Liver (tissue), 3 donors: ENCODE measurements around the gene MYO9A.

ENCODE experiments used
- ATF3 ChIP-seq: IDR thresholded peaks from 2 replicates; pipeline ENCODE4 v1.6.1; 2016; ENCODE audit warnings: antibody characterized with exemption
- CTCF ChIP-seq: fragments of 150-350 bp; IDR thresholded peaks from 2 replicates; pipeline ENCODE4 v1.5.1; 2017; ENCODE audit warnings: improper control_type of control experiment, low read depth, low read length; ENCODE audit not compliant: missing input control
- EGR1 ChIP-seq, 2 donors: IDR thresholded peaks; 2 replicates each; pipeline ENCODE4 v1.6.1; 2016 to 2018; ENCODE audit warnings: antibody characterized with exemption in 2 of 2, low read depth in 2 of 2
- FOXA1 ChIP-seq: IDR thresholded peaks from 2 replicates; pipeline ENCODE4 v1.6.1; 2016; ENCODE audit warnings: antibody characterized with exemption
- HNF4A ChIP-seq, 2 donors: conservative IDR thresholded peaks; 2 replicates each; pipeline ENCODE4 v1.6.1; 2016; ENCODE audit warnings: antibody characterized with exemption in 2 of 2, mild to moderate bottlenecking in 2 of 2
- JUND ChIP-seq, 2 donors: IDR thresholded peaks; 2 replicates each; pipeline ENCODE4 v1.6.1; 2016; ENCODE audit warnings: antibody characterized with exemption in 2 of 2
- MAX ChIP-seq: IDR thresholded peaks from 2 replicates; pipeline ENCODE4 v1.6.1; 2016; ENCODE audit warnings: antibody characterized with exemption
- RAD21 ChIP-seq, 2 donors: IDR thresholded peaks; 2 replicates each; pipeline ENCODE4 v1.6.1; 2016; ENCODE audit warnings: antibody characterized with exemption in 2 of 2, mild to moderate bottlenecking in 2 of 2
- REST ChIP-seq: IDR thresholded peaks from 2 replicates; pipeline ENCODE4 v1.6.1; 2016; ENCODE audit warnings: antibody characterized with exemption, mild to moderate bottlenecking
- SP1 ChIP-seq: IDR thresholded peaks from 2 replicates; pipeline ENCODE4 v1.6.1; 2018; ENCODE audit warnings: antibody characterized with exemption, mild to moderate bottlenecking
- TAF1 ChIP-seq: conservative IDR thresholded peaks from 2 replicates; pipeline ENCODE4 v1.6.1; 2016; ENCODE audit warnings: antibody characterized with exemption, mild to moderate bottlenecking
- YY1 ChIP-seq: IDR thresholded peaks from 2 replicates; pipeline ENCODE4 v1.6.1; 2016; ENCODE audit warnings: antibody characterized with exemption, mild to moderate bottlenecking
- donor health status: healthy.
- donor health status: healthy.

GRCh38 chr15:72166716-72167417 lies 48.9 kb upstream of the MYO9A start:
- TF ChIP-seq CTCF = no peak
- no peak for TF ChIP-seq FOXA1
- TF ChIP-seq REST = no peak
- TF ChIP-seq ATF3 = no peak
- no peak for TF ChIP-seq YY1
- TF ChIP-seq RAD21 (IDR thresholded peaks at IDR 0.05) = no peak
- TF ChIP-seq EGR1 (IDR thresholded peaks at IDR 0.05; ENCODE audit: low read depth in 2 of 2) = no peak
- no peak for TF ChIP-seq JUND (IDR thresholded peaks at IDR 0.05)
- TF ChIP-seq TAF1 = no peak
- no peak for TF ChIP-seq HNF4A (conservative IDR thresholded peaks at IDR 0.05)
- no peak for TF ChIP-seq MAX
- TF ChIP-seq SP1 = no peak
